GM18502 (cell line): Measurements from ENCODE around the gene PNMA6F.
"Not testable (repeated sequence)": the region's sequence is repeated elsewhere in the genome, so short reads cannot be mapped to it uniquely, and the experiment has no call there.

Experiments used
- ATAC-seq: cut with Tn5 transposase; IDR thresholded peaks from one replicate; pipeline ENCODE4 v1.9.1; 2021; ENCODE audit warnings: mild to moderate bottlenecking; ENCODE audit not compliant: unreplicated experiment, poor library complexity

PNMA6F gene

DNA sequence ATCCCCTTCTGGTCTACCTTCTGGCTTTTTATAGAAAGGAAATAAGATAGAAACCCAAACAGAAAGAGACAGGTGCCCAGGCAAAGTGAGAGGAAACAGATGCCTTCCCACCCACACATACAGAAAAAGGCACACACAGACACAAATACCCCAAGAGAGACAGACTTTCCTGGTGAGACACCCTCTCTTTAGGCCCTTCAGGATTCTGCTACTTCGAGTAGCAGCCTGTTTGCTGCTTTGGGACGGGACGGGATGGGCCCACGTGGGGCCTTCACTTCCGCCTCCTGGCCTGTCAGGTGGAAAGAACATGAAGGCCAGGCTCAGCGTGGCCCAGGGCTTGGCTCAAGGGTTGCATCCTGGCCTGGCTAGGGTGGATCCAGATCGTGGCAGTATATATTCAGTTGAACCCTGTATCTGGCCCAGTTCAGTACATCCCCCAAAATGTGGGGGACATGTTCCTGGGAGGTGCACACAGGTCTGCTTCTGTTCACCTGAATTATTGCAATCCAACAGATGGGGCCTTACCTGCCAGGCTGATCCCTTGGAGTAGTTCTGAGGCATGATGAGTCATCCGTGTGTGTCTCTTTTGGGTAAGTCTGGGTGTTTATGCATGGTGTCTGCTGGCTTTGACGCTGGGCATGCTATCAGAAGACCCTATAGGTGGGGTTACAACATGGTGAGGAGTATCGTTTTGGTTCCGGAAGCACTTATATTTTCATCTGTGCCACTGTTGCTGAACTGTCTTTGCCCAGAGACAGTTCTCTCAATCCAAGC is 14.7 kb upstream of the PNMA6F start:
- ATAC-seq = peak; percentile 37

DNA sequence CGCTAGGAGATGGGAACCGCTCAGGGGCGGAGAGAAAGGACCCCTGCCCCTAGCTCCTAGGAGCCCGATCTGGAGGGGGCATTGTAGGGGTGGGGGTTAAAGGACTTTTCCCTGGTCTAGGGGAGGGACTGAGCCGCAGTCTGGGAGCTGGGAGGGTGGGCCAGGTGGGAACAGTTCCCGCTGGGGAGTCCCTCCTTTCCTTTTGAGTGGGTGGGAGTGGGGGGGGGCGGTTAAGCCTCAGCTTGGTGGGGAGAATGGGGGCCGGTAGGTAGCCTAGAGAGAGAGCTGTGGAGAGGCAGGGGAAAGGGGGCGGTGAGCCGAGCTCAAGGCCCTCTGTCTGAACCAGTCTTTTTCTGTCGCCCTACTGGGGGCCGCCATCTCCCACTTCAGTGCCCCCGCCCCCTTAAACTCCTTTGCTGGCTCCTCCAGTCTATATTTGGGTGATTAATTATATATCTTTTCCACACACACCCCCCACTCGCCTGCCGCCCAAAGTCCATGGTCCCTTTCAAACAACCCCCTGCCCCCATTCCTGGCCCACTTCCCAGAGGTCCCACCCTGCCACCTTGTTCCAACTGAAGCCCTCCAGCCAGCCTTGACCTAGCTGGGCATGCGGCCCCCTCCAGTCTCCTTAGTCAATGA is 13.2 kb upstream of the PNMA6F start:
- ATAC-seq = no peak

DNA sequence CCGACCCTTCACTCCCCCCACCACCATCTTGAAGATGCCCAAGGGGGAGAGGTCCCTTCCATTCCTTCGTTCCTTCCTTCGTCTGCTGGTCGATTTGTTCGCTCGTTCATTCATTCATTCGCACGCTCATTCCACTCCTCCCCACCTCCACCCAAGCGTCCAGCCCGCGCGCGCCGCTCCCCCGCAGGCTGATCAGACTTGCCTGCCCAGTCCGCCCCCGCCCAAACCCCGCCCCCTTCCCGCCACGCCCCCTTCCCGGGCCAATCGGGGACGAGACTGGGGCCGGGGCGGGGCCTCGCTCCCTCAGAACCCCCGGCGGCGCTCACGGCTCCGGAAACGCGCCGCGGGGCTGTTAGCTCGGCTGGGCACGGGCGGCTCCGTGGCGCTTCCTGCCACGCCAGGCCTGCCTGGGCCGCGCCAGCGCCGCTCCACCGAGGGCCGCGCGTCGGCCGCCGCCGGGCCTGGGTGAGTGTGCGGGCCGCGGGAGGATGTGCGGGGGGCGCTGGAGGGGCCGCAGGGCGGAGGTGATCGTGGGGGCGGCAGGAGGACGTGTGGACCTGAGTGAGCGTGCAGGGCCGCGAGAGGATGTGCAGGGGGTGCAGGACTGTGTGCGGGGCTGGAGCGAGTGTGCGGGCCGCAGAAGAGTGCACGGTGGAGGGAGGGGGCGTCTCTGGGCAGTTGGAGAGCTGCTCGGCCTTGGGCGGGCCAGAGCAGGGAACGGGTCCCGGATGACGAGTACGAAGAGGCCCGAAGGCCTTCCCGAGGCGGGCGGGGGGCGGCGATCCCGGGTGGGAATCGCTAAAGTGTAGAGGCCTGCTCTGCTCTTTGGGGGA is 12.5 kb upstream of the PNMA6F start, which contains the start of gene ZNF275:
Gene ZNF275, plus strand, starts transcription at position 333 of the 833 bp plus-strand sequence. CDS start 2,527 bp downstream, outside the sequence.
- ATAC-seq = peak; percentile 89

DNA sequence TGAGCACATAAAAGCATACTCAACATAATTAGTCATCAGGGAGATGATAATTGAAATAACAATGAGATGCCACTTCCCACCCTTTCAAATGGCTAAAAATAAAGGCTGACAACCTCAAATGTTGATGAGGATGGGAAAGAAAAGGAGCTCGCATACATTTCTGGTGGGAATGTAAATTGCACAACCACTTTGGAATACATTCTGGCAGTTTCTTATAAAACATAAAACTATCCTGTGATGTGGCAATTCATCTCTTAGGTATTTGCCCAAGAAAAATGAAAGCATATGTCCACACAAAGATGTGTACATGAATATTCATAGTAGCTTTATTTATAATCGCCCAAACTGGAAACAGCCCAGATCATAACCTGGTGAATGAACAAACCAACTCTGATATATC is 11.7 kb upstream of the PNMA6F start:
- no peak for ATAC-seq

DNA sequence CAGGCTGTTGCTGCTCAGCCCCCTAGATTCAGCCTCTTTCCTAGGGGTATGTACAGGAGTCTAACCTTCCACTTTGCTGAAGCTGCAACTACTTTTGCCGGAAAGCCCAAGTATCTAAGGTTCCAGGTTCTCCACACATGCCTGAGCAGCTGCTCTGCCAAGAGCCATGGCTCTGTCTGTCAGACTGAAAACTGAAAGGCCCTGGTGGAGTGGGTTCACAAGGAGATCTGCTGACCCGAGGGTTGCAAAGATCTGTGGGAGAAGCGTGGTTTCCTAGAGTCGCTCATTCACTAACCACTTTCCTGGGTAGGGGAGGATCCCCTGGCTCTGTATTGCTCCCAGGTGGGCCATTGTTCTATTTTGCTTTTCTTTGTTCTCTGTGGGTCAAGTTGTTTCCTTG is 6.0 kb upstream of the PNMA6F start:
- ATAC-seq = no peak

DNA sequence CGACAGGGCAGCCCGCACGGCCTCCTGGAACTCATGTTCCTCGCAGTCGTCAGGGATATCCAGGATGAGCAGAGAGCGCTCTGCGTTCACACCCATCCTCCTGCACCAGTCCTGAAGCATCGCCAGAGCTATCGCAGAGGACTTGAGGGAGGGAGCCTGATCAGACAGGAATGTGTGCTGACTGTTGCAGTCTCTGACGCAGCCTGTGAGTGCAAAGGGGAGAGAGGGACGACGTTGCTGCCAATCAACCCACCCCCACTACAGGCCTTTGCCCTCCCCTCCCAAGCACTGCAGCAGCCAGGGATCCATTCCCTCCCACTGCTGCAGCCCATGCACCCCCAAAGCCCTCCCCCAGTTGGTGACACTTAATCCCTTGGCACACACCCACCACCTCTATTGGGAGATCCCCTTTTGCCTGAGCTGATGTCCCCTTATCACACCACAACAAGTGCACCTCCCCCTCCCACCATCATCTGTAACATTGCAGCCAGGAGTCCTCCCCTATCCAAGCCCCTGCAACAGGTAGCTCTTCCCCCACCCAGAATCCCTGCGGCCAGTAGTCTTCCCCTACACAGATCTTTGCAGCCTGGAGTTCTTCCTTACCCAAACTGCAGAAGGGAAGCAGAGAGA is 897 bp downstream of the PNMA6F start:
- no peak for ATAC-seq

DNA sequence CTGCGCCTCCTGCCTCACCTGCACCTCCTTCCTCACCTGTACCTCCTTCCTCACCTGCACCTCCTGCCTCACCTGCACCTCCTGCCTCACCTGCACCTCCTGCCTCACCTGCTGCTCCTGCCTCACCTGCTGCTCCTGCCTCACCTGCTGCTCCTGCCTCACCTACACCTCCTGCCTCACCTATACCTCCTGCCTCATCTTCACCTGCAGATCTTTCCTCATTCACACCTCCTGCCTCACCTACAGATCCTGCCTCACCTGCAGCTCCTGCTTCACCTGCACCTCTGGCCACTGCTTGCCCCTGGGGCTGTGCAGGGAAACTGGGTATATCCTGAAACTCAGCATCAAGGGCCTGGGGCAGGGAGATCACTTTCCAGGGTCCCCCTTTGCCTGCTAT is 1.5 kb downstream of the PNMA6F start:
- not testable (repeated sequence) for ATAC-seq

DNA sequence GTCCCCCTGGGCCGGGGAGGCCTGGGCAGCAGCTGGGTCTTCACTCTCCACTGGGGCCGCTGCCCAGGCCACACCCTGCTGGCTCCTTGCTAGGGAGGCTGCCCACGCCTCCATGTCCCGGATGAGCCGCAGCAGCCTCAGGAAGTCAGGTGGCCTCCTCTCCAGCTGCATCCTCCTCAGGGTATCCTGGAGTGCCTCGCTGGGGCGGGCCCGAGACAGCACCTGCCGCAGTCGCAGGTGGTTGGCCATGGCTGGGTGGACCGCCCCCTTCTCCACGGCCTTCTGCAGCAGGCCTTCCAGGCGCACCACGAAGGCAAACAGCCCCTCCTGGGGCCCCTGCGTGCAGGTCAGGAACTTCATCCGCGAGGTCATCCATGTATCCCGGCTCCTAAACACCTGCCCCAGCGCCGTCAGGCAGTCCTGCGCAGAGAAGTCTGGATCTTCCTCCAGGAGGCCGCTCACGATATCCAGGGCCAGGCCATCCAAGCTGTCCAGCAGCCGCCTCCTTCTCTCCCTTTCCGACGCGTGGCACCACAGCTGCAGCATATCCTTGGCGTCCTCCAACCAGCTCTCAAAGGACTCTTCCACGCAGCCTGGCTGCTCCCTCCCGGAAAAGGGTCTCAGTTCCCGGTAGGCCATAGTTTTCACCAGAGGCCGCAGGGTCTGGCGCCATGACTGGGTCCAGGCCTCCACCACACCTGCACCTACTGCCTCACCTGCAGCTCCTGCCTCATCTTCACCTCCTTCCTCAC is 2.1 kb downstream of the PNMA6F start:
- no peak for ATAC-seq

DNA sequence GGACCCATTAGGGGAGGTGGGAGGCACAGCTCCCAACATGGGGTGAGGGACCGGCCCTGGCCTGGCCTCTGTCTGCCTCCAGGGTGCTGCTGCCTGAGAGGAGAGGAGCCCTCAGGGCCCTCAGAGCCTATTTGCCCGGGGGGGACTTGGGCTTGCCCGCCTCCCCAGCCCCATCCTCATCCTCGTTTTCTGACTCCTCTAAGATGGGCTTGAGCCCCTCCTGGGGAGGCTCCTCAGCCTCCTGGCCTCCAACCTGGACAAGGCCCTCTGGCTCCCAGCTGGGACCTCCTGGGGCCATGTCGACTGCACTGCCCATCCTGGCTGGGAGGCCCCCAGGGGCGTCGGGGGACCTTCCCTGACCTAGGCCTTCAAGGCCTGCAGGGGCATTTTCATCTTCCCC is 2.8 kb downstream of the PNMA6F start:
- ATAC-seq = no peak

DNA sequence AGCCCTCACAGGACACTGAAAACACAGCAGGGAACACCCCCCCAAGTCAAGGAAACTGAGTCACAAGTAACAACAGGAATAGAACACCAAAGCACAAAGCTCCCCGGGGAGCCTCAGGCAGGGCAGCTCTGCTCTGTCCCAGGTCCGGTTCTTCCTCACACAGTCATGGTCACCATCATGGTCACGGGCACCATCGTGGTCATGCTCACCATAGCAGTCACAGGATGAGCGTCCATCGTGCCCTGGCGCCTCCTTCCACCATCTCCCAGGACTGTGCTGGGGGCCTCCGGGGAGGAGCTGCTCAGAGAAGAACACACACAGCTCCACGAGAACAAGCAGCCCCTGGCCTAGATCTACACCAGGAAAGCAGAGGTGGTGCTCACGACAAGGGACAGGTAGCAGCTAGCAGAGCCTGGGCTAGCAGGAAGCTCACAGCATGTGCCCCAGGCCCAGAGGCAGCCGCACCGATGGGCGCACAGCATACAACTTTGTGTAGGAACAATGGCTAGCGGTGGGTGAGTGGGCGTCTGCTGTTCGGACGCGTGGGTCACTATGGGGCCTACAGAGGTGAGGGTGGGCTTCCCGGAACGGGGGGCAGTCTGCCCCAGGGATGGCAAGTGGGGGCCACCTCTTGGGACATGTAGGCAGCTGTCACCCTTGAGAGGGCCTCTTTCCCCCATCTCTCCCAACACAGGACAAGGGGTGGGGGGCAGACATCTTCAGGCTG is 3.4 kb downstream of the PNMA6F start:
- ATAC-seq = no peak

DNA sequence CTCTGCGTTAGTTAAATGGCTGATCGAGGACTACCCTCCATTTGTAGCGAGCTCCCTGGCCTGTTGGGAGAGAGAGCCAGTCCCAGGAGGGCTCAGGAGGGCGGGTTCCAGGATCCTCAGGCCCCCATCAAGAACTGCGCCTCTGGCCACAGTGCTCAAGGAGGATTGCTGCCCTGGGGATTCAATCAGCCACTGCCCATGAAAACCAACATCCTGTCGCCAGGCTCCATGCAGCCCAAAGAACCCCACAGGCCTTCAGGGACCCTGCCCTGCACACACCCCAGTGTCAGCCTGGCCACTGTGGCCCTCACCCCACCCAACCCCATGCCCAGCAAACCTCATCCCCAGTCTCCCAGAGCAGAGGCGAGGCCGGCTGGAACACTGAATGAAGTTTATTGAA is 4.3 kb downstream of the PNMA6F start:
- ATAC-seq = no peak

DNA sequence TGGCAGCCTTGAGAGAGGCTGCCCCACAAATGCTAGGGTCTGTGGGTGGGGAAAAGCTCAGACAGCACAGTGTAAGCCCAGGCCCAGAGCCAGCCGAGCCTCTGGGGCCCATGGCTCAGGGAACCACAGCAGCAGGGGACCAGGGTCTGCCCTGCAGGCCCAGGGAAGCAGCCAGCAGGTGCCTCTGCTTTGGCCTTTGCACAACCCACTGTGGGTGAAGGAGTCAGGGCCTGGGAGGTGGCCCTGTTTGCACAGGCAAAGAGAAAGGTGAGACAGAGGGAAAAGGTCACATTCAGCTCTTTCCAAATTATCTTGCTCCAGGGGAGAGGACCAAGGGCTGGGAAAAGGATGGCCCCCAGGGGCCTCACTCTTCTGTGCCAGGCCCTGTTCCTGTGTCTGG is 8.7 kb downstream of the PNMA6F start:
- ATAC-seq = no peak

DNA sequence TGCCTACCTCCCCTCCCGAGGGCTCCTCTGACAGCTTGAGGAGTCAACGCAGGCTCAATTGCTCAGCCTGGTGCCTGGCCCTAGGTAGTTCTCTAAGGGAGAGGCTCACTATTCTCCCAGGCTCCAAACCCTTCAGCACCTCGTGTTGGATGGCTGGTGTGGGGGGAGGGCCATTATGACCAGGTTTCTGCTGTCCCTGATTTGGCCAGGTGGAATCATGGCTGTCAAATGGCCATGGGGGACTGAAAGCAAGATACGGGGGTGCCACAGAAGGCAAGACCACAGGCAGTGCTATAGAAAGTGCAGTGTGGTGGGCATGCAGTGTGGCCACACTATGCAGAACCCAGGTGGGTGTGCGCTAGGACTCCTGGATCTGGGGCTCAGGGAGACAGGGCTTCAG is 9.5 kb downstream of the PNMA6F start:
- no peak for ATAC-seq

DNA sequence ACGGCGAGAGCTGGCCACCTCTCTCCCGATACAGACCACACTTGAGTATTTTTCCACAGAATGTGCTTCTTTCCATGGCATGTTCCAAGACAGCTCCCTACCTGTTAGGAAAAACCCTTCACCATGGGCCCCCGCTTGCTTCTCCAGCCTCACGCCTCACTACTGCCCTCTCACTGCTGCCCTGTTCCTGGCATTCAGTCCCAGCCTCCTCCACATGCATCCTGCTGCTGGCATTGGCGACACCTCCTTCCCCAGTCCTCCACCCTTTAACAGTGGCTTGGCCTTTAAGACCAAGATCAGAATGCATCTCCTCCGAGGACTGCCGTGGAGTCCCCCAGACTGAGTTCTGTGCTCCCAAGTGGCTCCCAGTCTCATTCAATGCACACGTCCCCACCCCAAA is 10.7 kb downstream of the PNMA6F start:
- no peak for ATAC-seq

DNA sequence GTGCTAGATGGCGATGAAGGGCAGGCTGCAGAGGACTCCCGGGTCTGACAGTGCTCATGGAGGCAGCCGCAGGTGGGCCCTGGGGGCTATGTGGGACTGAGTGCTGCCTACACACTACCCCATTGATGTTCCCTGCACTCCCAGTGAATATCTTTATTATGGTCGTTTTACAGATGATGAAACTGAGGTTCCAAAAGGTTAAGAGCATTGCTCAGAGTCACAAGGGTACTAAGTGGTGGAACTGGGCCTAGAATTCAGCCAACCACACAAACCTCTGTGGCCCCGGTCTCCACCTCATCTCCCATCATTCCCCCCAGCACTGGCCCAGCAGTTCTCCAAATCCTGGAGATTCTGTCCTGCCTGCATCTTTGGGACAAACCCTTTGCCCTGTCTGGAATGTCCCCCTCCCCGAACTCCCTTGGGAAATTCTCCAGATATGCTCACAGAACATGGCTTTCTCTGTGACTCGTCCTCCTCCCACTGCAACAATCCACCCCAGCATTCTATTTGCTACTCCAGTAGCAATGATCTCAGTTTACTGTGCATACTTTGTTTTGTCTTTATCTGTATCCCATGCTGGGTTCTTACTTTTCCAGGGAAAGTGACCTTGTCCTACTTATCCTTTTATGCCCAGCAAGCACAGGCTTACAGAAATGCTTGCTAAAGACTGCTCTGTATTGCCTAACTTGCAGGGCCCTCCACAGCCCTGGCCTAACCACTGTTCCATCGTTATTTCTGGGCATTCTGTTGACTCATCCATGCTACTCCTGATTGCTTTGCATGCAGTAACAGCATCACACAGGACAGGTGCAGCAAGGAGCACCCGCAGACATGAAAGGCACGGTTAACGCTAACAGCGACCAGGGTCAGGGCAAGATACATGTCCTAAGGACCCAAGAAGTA is 14.0 kb downstream of the PNMA6F start:
- no peak for ATAC-seq

DNA sequence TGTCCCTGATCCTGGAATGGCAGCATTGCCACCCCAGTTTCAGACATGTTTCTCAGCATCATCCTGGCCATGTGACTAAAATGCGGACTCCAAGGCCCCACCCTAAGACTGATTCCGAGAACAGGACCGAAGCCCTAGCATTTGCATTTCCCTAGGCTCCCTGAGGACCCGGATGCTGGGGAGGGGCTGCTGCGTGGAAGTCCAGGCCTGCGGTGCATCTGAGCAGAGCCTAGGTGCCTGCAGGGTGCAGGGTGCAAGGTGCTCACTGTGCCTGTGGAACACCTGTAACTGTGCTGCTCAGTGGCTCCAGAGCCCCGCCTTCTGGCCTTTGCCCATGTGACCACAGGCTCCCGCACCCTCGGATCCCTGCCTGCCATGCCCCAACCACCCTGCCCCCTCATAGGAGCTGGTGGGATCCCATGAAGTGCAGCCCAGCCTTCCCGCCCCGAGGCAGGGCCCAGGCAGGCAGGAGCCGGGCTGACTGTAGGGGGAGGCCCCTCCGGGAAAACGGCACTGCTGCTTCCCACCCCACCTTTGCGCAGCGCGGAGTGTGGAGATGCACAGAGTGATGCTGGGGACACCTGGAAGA is 14.9 kb downstream of the PNMA6F start:
- ATAC-seq = no peak

DNA sequence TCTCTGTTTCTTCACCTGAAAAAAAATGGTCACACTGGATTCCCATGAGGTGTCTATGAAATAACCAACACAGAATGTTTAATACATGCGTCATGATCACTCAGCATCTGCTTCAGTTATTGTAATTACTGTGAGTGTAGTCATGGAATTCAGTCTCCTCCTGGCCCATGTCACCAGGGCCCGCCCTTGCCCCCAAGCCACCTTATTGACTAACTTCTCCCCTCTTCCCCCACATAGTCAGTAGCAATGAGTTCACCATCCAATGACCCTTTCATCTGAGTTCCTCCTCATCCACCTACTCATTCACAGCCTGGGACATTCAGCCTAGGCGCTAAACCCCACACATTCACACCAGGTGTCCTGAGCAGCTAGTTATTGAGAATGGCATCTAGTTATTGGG is 15.6 kb downstream of the PNMA6F start:
- ATAC-seq = no peak
